ENCODE measurements around the gene TRAPPC12.

The TRAPPC12 gene

GRCh38 chr2:3462493-3463104 lies 83.1 kb downstream of the TRAPPC12 start:
- H3K79me1 ChIP-seq (ENCODE audit: low read length), result no peaks in the 10 kb centered on the region
- no peak overlapping the region for H3K27ac ChIP-seq (ENCODE audit: low read depth, low read length)
- no CpG with 5 or more reads among the region's 10 CpGs for WGBS (ENCODE audit: extremely low coverage, insufficient coverage, low lambda C conversion rate)
- no peaks in the 10 kb centered on the region for H3K27me3 ChIP-seq (ENCODE audit: insufficient read depth, low read length, poor library complexity)
- H3K4me2 ChIP-seq (ENCODE audit: low read length), result no peak overlapping the region
- H2BK15ac ChIP-seq (replicated peaks; ENCODE audit: low read depth), result no peak overlapping the region
- H3K9ac ChIP-seq (ENCODE audit: low read length), result no peak overlapping the region
- H4K5ac ChIP-seq (ENCODE audit: low read length), result no peak overlapping the region
- H2BK5ac ChIP-seq (ENCODE audit: low read length), result no peak overlapping the region
- no peak overlapping the region for H3K4me3 ChIP-seq (ENCODE audit: low read length)
- no peak overlapping the region for H3K18ac ChIP-seq (ENCODE audit: low read length)
- peaks cover 4% of the 10 kb centered on the region for H3K36me3 ChIP-seq (ENCODE audit: control insufficient read depth, insufficient read depth, low read length)
- H2BK120ac ChIP-seq (ENCODE audit: low read depth, low read length), result no peak overlapping the region
- H4K8ac ChIP-seq (ENCODE audit: low read depth, low read length), result no peak overlapping the region
- no peaks in the 10 kb centered on the region for H3K4me1 ChIP-seq (ENCODE audit: control insufficient read depth, low read depth, low read length)
- no peak for DNase-seq
- no peak overlapping the region for H3K23ac ChIP-seq (ENCODE audit: low read length)
- H3K4ac ChIP-seq (ENCODE audit: low read depth, low read length), result no peak overlapping the region
- H3K79me2 ChIP-seq (ENCODE audit: control insufficient read depth, insufficient read depth, low read length), result no peaks in the 10 kb centered on the region
- no peak overlapping the region for H2AK5ac ChIP-seq (ENCODE audit: low read length)
- no peak overlapping the region for H3K56ac ChIP-seq (ENCODE audit: low read length)

- no CpG with 5 or more reads among the region's 25 CpGs for WGBS (ENCODE audit: extremely low coverage, insufficient coverage, low lambda C conversion rate)
Observed at GRCh38 chr2:3463186-3463835, 83.8 kb downstream of the TRAPPC12 start.

GRCh38 chr2:3463944-3464343 lies 84.5 kb downstream of the TRAPPC12 start:
- Histone ChIP-seq H2BK120ac (ENCODE audit: low read depth, low read length) (no peak overlapping the region), H3K79me2 (ENCODE audit: control insufficient read depth, insufficient read depth, low read length) (no peaks in the 10 kb centered on the region), H3K18ac (ENCODE audit: low read length) (no peak overlapping the region), H3K27me3 (ENCODE audit: insufficient read depth, low read length, poor library complexity) (no peaks in the 10 kb centered on the region), H3K4me2 (ENCODE audit: low read length) (no peak overlapping the region), H4K8ac (ENCODE audit: low read depth, low read length) (no peak overlapping the region), H3K56ac (ENCODE audit: low read length) (no peak overlapping the region), H3K4me3 (ENCODE audit: low read length) (no peak overlapping the region), H3K4me1 (ENCODE audit: control insufficient read depth, low read depth, low read length) (no peaks in the 10 kb centered on the region), H2AK5ac (ENCODE audit: low read length) (no peak overlapping the region), H3K4ac (ENCODE audit: low read depth, low read length) (no peak overlapping the region), H3K36me3 (ENCODE audit: control insufficient read depth, insufficient read depth, low read length) (no peaks in the 10 kb centered on the region), H3K79me1 (ENCODE audit: low read length) (no peaks in the 10 kb centered on the region), H2BK15ac (replicated peaks; ENCODE audit: low read depth) (no peak overlapping the region), H3K27ac (ENCODE audit: low read depth, low read length) (no peak overlapping the region), H4K5ac (ENCODE audit: low read length) (no peak overlapping the region), H3K9ac (ENCODE audit: low read length) (no peak overlapping the region), H3K23ac (ENCODE audit: low read length) (no peak overlapping the region), H2BK5ac (ENCODE audit: low read length) (no peak overlapping the region)
- DNase-seq, result no peak
- no CpG with 5 or more reads among the region's 13 CpGs for WGBS (ENCODE audit: extremely low coverage, insufficient coverage, low lambda C conversion rate)

More at GRCh38 chr2:3463186-3463835, 83.8 kb downstream of the TRAPPC12 start:
- H3K56ac ChIP-seq (ENCODE audit: low read length), result no peak overlapping the region
- H3K79me2 ChIP-seq (ENCODE audit: control insufficient read depth, insufficient read depth, low read length), result no peaks in the 10 kb centered on the region
- H3K79me1 ChIP-seq (ENCODE audit: low read length), result no peaks in the 10 kb centered on the region
- H3K36me3 ChIP-seq (ENCODE audit: control insufficient read depth, insufficient read depth, low read length), result peaks cover under 1% of the 10 kb centered on the region
- H3K4me3 ChIP-seq (ENCODE audit: low read length), result no peak overlapping the region
- H3K4me2 ChIP-seq (ENCODE audit: low read length), result no peak overlapping the region
- H2BK120ac ChIP-seq (ENCODE audit: low read depth, low read length), result no peak overlapping the region
- no peak overlapping the region for H4K5ac ChIP-seq (ENCODE audit: low read length)
- H4K8ac ChIP-seq (ENCODE audit: low read depth, low read length), result no peak overlapping the region
- no peak overlapping the region for H3K23ac ChIP-seq (ENCODE audit: low read length)
- no peak overlapping the region for H3K9ac ChIP-seq (ENCODE audit: low read length)
- no peak overlapping the region for H3K18ac ChIP-seq (ENCODE audit: low read length)
- H3K27ac ChIP-seq (ENCODE audit: low read depth, low read length), result no peak overlapping the region
- no peaks in the 10 kb centered on the region for H3K4me1 ChIP-seq (ENCODE audit: control insufficient read depth, low read depth, low read length)
- no peak overlapping the region for H2AK5ac ChIP-seq (ENCODE audit: low read length)
- H2BK15ac ChIP-seq (replicated peaks; ENCODE audit: low read depth), result no peak overlapping the region
- no peak for DNase-seq
- no peak overlapping the region for H3K4ac ChIP-seq (ENCODE audit: low read depth, low read length)
- H2BK5ac ChIP-seq (ENCODE audit: low read length), result no peak overlapping the region
- no peaks in the 10 kb centered on the region for H3K27me3 ChIP-seq (ENCODE audit: insufficient read depth, low read length, poor library complexity)

- Histone ChIP-seq H3K4ac (ENCODE audit: low read depth, low read length) (no peak overlapping the region), H3K23ac (ENCODE audit: low read length) (no peak overlapping the region), H3K27me3 (ENCODE audit: insufficient read depth, low read length, poor library complexity) (no peaks in the 10 kb centered on the region), H3K56ac (ENCODE audit: low read length) (no peak overlapping the region), H3K27ac (ENCODE audit: low read depth, low read length) (no peak overlapping the region), H4K8ac (ENCODE audit: low read depth, low read length) (no peak overlapping the region), H2BK15ac (replicated peaks; ENCODE audit: low read depth) (no peak overlapping the region), H4K5ac (ENCODE audit: low read length) (no peak overlapping the region), H3K9ac (ENCODE audit: low read length) (no peak overlapping the region), H3K79me2 (ENCODE audit: control insufficient read depth, insufficient read depth, low read length) (no peaks in the 10 kb centered on the region), H2AK5ac (ENCODE audit: low read length) (no peak overlapping the region), H3K4me3 (ENCODE audit: low read length) (no peak overlapping the region), H3K4me2 (ENCODE audit: low read length) (no peak overlapping the region), H3K79me1 (ENCODE audit: low read length) (no peaks in the 10 kb centered on the region), H3K36me3 (ENCODE audit: control insufficient read depth, insufficient read depth, low read length) (no peaks in the 10 kb centered on the region), H3K18ac (ENCODE audit: low read length) (no peak overlapping the region), H2BK120ac (ENCODE audit: low read depth, low read length) (no peak overlapping the region), H3K4me1 (ENCODE audit: control insufficient read depth, low read depth, low read length) (no peaks in the 10 kb centered on the region), H2BK5ac (ENCODE audit: low read length) (no peak overlapping the region)
- no CpG with 5 or more reads among the region's 21 CpGs for WGBS (ENCODE audit: extremely low coverage, insufficient coverage, low lambda C conversion rate)
- no peak for DNase-seq
Observed at GRCh38 chr2:3464401-3465005, 85.0 kb downstream of the TRAPPC12 start.

- H3K27me3 ChIP-seq (ENCODE audit: insufficient read depth, low read length, poor library complexity), result no peaks in the 10 kb centered on the region
- no peak overlapping the region for H3K4me2 ChIP-seq (ENCODE audit: low read length)
- H2BK15ac ChIP-seq (replicated peaks; ENCODE audit: low read depth), result no peak overlapping the region
- no peaks in the 10 kb centered on the region for H3K79me1 ChIP-seq (ENCODE audit: low read length)
- H3K79me2 ChIP-seq (ENCODE audit: control insufficient read depth, insufficient read depth, low read length), result no peaks in the 10 kb centered on the region
- H2BK120ac ChIP-seq (ENCODE audit: low read depth, low read length), result no peak overlapping the region
- no peak for DNase-seq
- H3K4me3 ChIP-seq (ENCODE audit: low read length), result no peak overlapping the region
- no peaks in the 10 kb centered on the region for H3K36me3 ChIP-seq (ENCODE audit: control insufficient read depth, insufficient read depth, low read length)
- H4K5ac ChIP-seq (ENCODE audit: low read length), result no peak overlapping the region
- WGBS (ENCODE audit: extremely low coverage, insufficient coverage, low lambda C conversion rate), result no CpG with 5 or more reads among the region's 28 CpGs
- H3K18ac ChIP-seq (ENCODE audit: low read length), result no peak overlapping the region
- H3K9ac ChIP-seq (ENCODE audit: low read length), result no peak overlapping the region
- no peak overlapping the region for H4K8ac ChIP-seq (ENCODE audit: low read depth, low read length)
- H3K4me1 ChIP-seq (ENCODE audit: control insufficient read depth, low read depth, low read length), result no peaks in the 10 kb centered on the region
- H3K27ac ChIP-seq (ENCODE audit: low read depth, low read length), result no peak overlapping the region
- no peak overlapping the region for H3K4ac ChIP-seq (ENCODE audit: low read depth, low read length)
- no peak overlapping the region for H2BK5ac ChIP-seq (ENCODE audit: low read length)
- H2AK5ac ChIP-seq (ENCODE audit: low read length), result no peak overlapping the region
- no peak overlapping the region for H3K56ac ChIP-seq (ENCODE audit: low read length)
- H3K23ac ChIP-seq (ENCODE audit: low read length), result no peak overlapping the region
Observed at GRCh38 chr2:3465328-3465727, 85.8 kb downstream of the TRAPPC12 start.

All from mesendoderm (in vitro differentiated cells).